Stimulated activated naive CD8-positive, alpha-beta T cell treated with anti-CD3 and anti-CD28 coated beads, Interleukin-15, amount 100 ng/mL, for 72 hours (primary cell): Measurements from ENCODE around the gene PAPSS1.

Experiments used
- ATAC-seq: fragments of 150-1000 bp; cut with Tn5 transposase; 2 replicates; pipeline ENCODE4 v1.10.0; 2021; ENCODE audit warnings: mild to moderate bottlenecking, moderate library complexity
- DNase-seq, 2 donors: peaks; one replicate each; pipeline ENCODE4 v3.0.0; 2021 to 2022
- H3K27ac Mint-ChIP-seq, 2 donors: one replicate each; pipeline ENCODE4 v1.8.0; 2022; ENCODE audit warnings: mild to moderate bottlenecking in 2 of 2, mixed read lengths in 2 of 2, moderate library complexity in 2 of 2
- H3K27me3 Mint-ChIP-seq: one replicate; pipeline ENCODE4 v1.8.0; 2022; ENCODE audit warnings: mixed read lengths
- H3K4me1 Mint-ChIP-seq: one replicate; pipeline ENCODE4 v1.8.0; 2022; ENCODE audit warnings: mild to moderate bottlenecking, mixed read lengths
- H3K4me3 Mint-ChIP-seq, 2 donors: one replicate each; pipeline ENCODE4 v1.8.0; 2022; ENCODE audit warnings: mild to moderate bottlenecking in 2 of 2, mixed read lengths in 2 of 2, moderate library complexity in 1 of 2
- H3K9me3 Mint-ChIP-seq, 2 donors: one replicate each; pipeline ENCODE4 v1.8.0; 2022; ENCODE audit warnings: mixed read lengths in 2 of 2

Gene PAPSS1

DNA sequence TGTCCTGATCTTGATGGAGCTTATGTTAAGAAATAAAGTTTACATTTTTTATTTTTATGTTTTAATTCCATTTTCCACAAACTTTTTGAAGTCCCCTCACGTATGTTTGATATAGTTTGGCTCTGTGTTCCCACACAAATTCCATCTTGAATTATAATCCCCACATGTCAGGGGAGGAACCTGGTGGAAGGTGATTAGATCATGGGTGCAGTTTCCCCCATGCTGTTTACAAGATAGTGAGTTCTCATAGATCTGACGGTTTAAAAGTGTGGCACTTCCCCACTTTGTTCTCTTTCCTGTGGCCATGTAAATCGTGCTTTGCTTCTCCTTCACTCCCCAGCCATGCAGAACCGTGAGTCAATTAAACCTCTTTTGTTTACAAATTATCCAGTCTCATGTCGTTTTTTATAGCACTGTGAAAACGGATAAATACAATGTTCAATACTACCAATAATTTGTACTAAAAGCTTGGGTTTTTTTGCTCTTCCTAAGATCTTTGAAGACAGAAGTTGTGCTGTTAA lies 89.8 kb downstream of the PAPSS1 start:
- DNase-seq (no peak), ATAC-seq (no peak)
- Mint-ChIP-seq H3K4me3 (no peak overlapping the region), H3K27ac (no peak overlapping the region), H3K9me3 (no peaks in the 10 kb centered on the region), H3K27me3 (no peaks in the 10 kb centered on the region), H3K4me1 (no peaks in the 10 kb centered on the region)

DNA sequence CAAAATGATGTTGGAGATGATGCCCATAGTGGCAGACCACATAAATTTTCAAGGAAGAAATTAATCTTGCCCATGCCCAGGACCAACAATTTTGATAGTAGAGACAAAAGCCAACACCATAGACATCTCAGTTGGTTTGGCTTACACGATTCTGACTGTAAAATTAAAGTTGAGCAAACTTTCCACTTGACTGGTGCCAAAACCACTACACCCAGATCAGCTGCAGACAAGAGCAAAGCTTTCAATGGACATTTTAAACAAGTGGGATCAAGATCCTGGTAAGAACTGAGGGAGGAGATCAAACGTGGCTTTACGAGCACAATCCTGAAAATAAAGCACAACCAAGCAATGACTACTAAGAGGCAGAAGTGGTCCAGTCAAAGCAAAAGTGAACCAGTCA lies 90.7 kb downstream of the PAPSS1 start:
- Mint-ChIP-seq H3K27ac (no peak overlapping the region), H3K27me3 (no peaks in the 10 kb centered on the region), H3K4me1 (no peaks in the 10 kb centered on the region), H3K4me3 (no peak overlapping the region), H3K9me3 (peaks cover 0 to 5% of the 10 kb centered on the region in 2 donors)
- DNase-seq, result no peak
- no peak for ATAC-seq

DNA sequence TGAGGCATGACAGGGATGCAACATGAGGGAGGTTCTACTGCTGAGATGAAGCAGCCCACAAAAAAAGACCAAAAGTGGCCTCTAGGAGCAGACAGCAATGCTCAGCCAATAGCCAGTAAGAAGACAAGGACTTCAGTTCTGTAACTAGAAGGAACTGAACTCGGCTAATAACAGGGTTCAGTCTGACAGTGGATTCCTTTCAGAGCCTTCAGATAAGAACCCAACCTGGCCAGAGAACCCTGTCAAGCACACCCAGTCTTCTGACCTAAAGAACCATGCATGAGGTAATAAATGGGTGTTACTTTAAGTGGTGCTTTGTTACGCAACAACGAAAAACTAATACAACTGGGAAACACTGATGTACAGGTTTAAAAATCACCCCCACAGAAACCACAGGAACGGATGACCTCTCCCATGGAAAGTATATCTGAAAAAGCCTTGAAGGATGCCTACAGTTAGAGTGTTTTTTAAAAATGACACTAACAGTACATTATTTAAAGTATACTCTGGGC lies 94.6 kb downstream of the PAPSS1 start:
- ATAC-seq (no peak), DNase-seq (no peak)
- Mint-ChIP-seq H3K27ac (no peak overlapping the region), H3K9me3 (peaks cover 5 to 7% of the 10 kb centered on the region in 2 donors), H3K27me3 (no peaks in the 10 kb centered on the region), H3K4me3 (no peak overlapping the region), H3K4me1 (no peaks in the 10 kb centered on the region)

DNA sequence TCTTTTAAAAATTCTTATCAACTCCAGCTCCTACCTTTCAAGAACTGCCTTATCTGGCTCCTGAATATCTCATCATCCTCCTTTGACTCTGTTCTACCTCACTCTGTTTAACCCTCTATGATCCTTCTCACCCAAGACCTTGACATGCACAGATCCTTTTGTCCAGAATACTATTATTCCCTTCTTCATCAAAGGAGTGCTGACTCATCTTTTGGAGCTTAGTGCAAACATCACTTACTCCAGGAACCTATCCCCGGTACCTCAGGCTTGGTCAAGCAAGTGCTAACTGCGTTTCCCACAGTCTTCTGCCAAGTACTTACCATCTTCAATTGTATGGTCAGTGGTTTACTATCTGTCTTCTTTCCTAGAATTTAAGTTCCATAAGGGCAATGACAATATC lies 96.0 kb downstream of the PAPSS1 start:
- DNase-seq (no peak), ATAC-seq (no peak)
- Mint-ChIP-seq H3K4me1 (no peaks in the 10 kb centered on the region), H3K4me3 (no peak overlapping the region), H3K27me3 (no peaks in the 10 kb centered on the region), H3K27ac (no peak overlapping the region), H3K9me3 (peaks cover 5 to 7% of the 10 kb centered on the region in 2 donors)

DNA sequence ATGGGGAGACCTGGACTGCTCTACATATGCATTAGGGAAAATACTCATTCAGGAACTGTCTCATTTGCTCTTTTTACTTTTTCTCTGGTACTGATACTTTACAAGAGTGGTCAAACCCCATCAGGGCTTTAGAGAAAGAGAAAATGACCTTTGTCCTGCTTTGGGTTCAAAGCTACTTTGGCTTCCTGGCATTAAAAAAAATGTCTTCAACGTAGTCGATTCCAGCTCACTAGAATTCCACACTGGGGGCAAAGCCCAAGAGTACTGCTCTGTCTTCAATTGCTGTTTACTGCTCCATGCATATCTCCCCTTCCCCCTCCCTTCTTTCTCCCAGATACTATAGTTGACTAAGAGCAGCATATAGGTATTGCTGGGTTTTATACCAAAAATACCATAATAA lies 98.0 kb downstream of the PAPSS1 start:
- Mint-ChIP-seq H3K4me1 (no peaks in the 10 kb centered on the region), H3K4me3 (no peak overlapping the region), H3K27ac (no peak overlapping the region), H3K9me3 (peaks cover 9 to 12% of the 10 kb centered on the region in 2 donors), H3K27me3 (no peaks in the 10 kb centered on the region)
- ATAC-seq (no peak), DNase-seq (no peak)

DNA sequence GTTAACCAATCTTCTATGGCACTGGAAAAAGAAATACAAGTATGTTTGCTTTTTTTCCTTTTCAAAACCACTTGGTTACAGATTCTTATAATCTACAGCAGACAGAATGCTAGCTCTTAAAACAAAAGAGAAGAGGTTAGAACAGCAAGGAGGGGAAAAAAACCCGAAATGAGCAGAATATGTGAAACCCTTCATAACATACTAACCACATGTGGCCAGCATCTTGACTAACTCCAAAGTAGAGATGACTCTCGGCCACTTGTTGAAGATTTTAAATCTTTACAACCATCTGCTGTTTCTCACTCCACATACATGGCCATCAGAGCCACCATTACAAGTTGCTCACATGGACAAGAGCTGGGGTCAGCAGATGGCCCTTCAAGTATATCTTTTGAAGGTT lies 100.3 kb downstream of the PAPSS1 start:
- Mint-ChIP-seq H3K27ac (no peak overlapping the region), H3K4me3 (no peak overlapping the region), H3K9me3 (peaks cover 8 to 12% of the 10 kb centered on the region in 2 donors), H3K27me3 (no peaks in the 10 kb centered on the region), H3K4me1 (no peaks in the 10 kb centered on the region)
- ATAC-seq (no peak), DNase-seq (no peak)

DNA sequence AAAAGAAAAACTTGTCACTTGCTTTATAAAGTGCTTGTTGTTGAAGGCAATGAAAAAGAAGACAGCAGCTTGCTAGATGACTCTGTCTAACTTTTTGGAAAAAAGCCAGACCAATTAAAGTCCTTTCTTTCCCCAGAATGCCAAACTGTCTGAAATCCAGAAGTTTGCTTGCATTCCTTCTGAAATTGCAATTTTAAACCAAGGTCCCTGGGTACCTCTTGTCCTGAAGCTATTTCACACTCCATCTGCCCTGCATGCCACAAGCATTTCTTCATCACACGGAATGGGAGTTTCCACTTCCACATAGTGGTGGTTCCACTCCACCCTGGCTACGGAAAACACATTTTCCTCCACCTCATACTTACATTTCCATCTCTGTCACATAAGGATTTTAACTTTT lies 101.0 kb downstream of the PAPSS1 start:
- no peaks in the 10 kb centered on the region for H3K4me1 Mint-ChIP-seq
- H3K9me3 Mint-ChIP-seq, result peaks cover 6 to 9% of the 10 kb centered on the region in 2 donors
- H3K27me3 Mint-ChIP-seq, result no peaks in the 10 kb centered on the region
- no peak for ATAC-seq
- DNase-seq, result no peak
- H3K4me3 Mint-ChIP-seq, result no peak overlapping the region
- no peak overlapping the region for H3K27ac Mint-ChIP-seq

DNA sequence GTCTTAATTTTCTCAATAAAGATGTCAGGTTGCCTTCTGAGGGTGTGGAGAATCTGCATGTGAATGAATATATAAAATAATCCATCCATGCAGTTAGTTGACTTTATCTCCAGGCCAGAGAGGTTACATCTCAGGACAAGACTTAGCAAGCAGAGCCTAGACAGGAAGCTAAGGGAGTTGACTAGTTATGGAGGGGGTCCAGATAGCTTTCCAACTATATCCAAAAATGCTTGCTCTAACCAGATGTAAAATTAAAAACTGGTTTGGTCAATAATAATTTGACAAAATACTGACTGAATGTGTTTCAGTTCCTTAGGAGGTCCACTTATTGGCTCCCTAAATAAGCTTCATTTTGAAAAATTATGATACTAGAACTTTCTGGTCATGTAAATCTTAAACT lies 101.4 kb downstream of the PAPSS1 start:
- no peaks in the 10 kb centered on the region for H3K4me1 Mint-ChIP-seq
- ATAC-seq (no peak), DNase-seq (no peak)
- H3K27ac Mint-ChIP-seq, result no peak overlapping the region
- no peaks in the 10 kb centered on the region for H3K27me3 Mint-ChIP-seq
- H3K9me3 Mint-ChIP-seq, result peaks cover 5 to 6% of the 10 kb centered on the region in 2 donors
- H3K4me3 Mint-ChIP-seq, result no peak overlapping the region

DNA sequence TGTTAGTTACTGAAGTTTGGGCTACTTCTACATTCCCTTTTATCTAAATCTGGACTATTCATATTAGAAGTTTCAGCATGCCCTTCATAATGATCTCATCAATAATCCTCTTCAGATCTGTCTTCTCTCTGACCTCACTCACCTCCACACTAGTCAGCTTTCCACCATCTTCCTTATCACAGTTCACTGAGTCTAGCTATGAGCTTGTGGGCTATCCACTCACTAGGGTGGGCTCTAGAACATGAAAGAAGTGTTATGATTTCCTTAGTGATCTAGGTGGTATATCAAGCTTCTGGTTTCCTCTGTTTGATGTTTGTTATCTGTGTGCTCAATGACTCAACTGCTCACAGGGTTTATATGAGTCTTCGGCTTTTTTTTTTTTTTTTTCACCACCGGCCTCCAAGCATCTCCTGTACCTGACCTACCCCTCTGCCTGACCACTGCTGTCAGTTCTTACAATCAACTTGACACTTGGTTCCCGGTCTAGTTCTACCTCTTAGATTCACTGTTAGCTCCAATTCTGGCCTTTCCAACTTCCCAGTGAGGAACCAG lies 103.1 kb downstream of the PAPSS1 start:
- Mint-ChIP-seq H3K27me3 (no peaks in the 10 kb centered on the region), H3K9me3 (peaks cover 12% of the 10 kb centered on the region in 2 donors), H3K27ac (no peak overlapping the region), H3K4me3 (no peak overlapping the region), H3K4me1 (no peaks in the 10 kb centered on the region)
- ATAC-seq (no peak), DNase-seq (no peak)

DNA sequence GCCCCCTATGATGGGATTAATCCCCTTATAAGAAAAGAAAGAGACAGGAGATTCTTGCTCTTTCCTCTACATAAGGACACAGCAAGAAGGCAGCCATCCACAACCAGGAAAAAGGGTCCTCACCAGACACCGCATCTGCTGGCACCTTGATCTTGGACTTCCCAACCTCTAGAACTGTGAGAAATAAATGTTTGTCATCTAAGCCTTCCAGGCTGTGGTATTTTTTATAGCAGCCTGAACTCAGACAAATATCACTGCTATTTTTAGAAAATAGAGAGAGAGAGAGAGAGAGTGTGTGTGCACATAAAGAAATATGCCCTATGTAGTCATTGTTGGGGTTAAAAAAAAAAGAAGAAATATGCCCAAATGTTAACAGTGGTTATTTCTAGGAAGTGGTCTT lies 104.2 kb downstream of the PAPSS1 start:
- Mint-ChIP-seq H3K4me1 (no peaks in the 10 kb centered on the region), H3K4me3 (no peak overlapping the region), H3K27me3 (no peaks in the 10 kb centered on the region), H3K27ac (peak overlapping the region in 1 of 2 donors; percentile 75), H3K9me3 (peaks cover 12% of the 10 kb centered on the region in 2 donors)
- ATAC-seq (no peak), DNase-seq (no peak)

DNA sequence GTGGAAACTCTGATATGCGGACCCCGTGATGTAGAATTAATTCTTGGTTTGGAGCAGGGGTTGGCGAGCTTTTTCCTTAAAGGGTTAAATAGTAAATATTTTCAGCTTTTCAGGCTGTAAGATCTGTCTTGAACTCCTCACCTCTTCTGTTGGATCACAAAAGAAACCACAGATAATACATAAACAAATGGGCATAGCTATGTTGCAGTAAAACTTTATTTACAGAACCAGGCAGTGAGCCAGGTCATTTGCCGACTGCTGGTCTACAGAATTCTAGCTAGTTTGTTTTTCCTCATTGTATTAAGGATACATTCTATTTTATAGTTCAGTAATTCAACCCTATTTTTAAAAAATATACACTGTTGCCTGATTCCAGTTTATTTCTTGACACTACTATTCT lies 116.6 kb downstream of the PAPSS1 start:
- Mint-ChIP-seq H3K4me3 (no peak overlapping the region), H3K27ac (no peak overlapping the region)
- no peak for DNase-seq

DNA sequence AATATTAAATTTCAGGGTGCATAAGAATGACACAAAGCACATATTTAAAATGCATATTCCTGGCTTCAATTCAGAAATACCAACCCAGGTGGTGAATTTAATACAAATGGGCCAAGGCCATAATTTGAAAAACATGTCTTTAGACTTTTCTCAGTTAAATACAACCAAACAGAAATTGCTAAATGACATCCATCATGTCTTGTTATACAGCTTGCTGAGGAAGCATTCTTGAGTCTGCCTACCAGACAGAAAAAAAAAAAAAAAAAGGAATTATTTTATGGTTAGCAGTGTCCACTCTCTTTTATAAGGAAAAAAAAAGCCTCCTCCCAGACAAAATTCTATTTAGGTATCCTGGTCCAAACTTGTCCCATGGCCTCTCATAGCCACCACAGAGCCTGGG lies 119.1 kb downstream of the PAPSS1 start:
- Mint-ChIP-seq H3K27me3 (no peaks in the 10 kb centered on the region), H3K9me3 (no peaks in the 10 kb centered on the region), H3K4me3 (no peak overlapping the region), H3K27ac (no peak overlapping the region), H3K4me1 (no peaks in the 10 kb centered on the region)
- ATAC-seq (no peak), DNase-seq (no peak)

More for the DNA sequence above, 116.6 kb downstream of the PAPSS1 start:
- no peaks in the 10 kb centered on the region for H3K27me3 Mint-ChIP-seq
- no peak for ATAC-seq
- no peaks in the 10 kb centered on the region for H3K4me1 Mint-ChIP-seq
- H3K9me3 Mint-ChIP-seq, result no peaks in the 10 kb centered on the region

DNA sequence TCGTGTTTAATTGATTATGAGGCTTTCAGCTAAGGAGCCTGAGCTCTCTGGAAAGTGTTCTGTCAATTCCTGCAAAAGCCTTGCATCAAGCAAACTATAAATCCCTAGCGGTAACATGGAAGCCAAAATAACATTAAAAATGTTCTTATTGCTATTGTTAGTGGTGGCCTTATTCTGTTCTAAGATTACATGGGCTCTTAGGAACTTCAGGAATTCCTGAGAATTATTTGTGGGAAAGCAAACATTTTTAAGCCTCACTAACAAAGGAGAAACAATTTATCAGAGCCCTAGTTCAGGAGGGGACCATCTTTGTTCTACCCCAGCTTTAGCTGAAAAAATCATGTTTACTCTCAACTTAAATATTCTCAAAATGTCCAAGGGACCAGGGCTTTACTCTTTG lies 119.6 kb downstream of the PAPSS1 start:
- DNase-seq (no peak), ATAC-seq (no peak)
- no peaks in the 10 kb centered on the region for H3K9me3 Mint-ChIP-seq

DNA sequence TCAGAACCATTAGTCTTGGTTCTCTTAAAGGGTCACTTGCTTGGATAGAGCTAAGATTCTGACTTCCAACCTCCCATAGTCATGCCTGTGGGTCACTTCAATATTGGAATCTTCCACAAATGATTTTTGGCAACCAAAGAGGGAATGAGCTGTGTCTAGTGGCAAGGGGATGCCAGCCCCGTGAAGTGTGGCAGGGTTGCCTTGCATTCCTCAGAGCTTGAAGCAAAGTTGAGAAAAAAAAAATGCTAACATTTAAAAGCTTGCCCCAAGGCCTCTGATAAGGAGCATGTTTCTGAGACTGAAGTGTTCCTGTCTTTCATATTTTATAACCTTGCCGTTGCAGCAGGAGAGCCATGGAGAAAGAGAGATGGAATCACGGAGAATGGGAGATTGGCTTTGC lies 120.2 kb downstream of the PAPSS1 start:
- Mint-ChIP-seq H3K27ac (no peak overlapping the region), H3K9me3 (no peaks in the 10 kb centered on the region), H3K4me1 (no peaks in the 10 kb centered on the region), H3K27me3 (no peaks in the 10 kb centered on the region), H3K4me3 (no peak overlapping the region)
- DNase-seq (no peak), ATAC-seq (no peak)

More for the DNA sequence above, 119.6 kb downstream of the PAPSS1 start:
- no peak overlapping the region for H3K4me3 Mint-ChIP-seq
- no peaks in the 10 kb centered on the region for H3K4me1 Mint-ChIP-seq
- no peaks in the 10 kb centered on the region for H3K27me3 Mint-ChIP-seq
- peak overlapping the region in 1 of 2 donors; percentile 19 for H3K27ac Mint-ChIP-seq

DNA sequence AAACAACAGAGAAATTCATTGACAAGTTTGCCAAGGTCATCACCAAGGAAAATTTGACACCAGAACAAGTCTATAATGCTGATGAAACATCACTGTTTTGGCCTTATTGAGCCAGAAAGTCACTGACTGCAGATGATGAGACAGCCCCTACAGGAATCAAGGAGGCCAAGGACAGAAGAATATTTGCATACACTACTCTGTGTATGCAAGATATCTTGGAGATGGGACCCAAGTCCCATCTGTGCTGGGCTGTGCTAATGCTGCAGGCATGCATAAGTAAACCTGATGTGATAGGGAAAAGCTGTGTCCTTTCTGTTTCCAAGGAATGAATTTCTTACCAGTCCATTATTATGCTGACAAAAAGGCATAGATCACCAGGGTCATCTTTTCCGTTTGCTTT lies 126.8 kb downstream of the PAPSS1 start:
- Mint-ChIP-seq H3K9me3 (no peaks in the 10 kb centered on the region), H3K4me1 (no peaks in the 10 kb centered on the region)
- no peak for ATAC-seq

DNA sequence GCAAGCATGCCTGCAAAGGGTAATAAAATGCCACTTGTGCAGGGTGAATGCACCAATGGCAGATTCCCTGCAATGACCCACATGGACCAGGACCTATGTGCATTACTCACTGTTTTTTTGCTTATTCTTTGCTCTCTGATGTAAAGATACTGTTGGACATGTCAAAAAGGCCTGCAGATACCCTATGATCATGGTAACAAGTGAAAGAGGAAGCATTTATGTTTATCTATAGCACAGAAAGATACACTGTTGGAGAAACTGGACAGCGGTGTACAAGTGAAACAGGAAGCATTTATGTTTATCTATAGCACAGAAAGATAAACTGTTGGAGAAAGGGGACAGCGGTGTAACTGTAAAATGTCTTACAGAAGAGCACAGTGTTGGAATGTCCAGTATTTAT lies 127.5 kb downstream of the PAPSS1 start:
- Mint-ChIP-seq H3K27me3 (no peaks in the 10 kb centered on the region), H3K9me3 (no peaks in the 10 kb centered on the region), H3K4me1 (no peaks in the 10 kb centered on the region), H3K4me3 (no peak overlapping the region), H3K27ac (no peak overlapping the region)
- no peak for ATAC-seq
- DNase-seq, result no peak

More for the DNA sequence above, 126.8 kb downstream of the PAPSS1 start:
- H3K27ac Mint-ChIP-seq, result no peak overlapping the region
- H3K4me3 Mint-ChIP-seq, result no peak overlapping the region
- H3K27me3 Mint-ChIP-seq, result no peaks in the 10 kb centered on the region
- no peak for DNase-seq

DNA sequence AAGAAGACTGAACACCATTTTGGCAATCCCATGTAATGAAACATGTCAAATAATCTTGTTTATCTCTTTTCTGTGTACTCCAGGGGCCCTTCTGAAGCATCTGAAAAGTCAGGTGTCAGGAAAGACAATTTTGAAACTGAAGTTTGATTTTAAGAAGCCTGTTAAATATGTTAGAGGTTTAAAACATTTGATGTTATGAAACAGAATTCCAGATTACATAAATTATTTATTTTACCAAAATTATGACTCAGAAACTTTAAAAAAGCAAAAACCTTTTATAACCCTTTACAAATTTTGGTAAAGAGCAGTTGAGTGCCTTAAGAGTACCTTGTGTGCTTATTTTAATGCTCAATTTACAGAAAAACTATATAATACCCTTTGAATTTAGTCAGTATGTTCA lies 130.8 kb downstream of the PAPSS1 start:
- no peak overlapping the region for H3K27ac Mint-ChIP-seq
- peaks cover 0 to 8% of the 10 kb centered on the region in 2 donors for H3K9me3 Mint-ChIP-seq
- H3K4me1 Mint-ChIP-seq, result no peaks in the 10 kb centered on the region
- no peak for ATAC-seq
- H3K27me3 Mint-ChIP-seq, result no peaks in the 10 kb centered on the region
- no peak overlapping the region for H3K4me3 Mint-ChIP-seq
- DNase-seq, result no peak
